Right atrium auricular region (tissue), 2 donors: Measurements from ENCODE around the gene MS4A4A. TPM values are rescaled to one million over a fixed set of nuclear protein-coding genes. Genes with fewer than 3 reads are reported as not detected.

ENCODE experiments used
- DNase-seq: peaks from one replicate; pipeline ENCODE4 v3.0.0-alpha.2; 2019; ENCODE audit warnings: low spot score
- H3K27ac ChIP-seq, 2 donors: fragments of 200-600 bp; sonication (generic); 1 replicate in 1 of 2; 2 replicates in 1 of 2; pipeline ENCODE4 v1.5.1; 2016 to 2019
- H3K27me3 ChIP-seq, 2 donors: fragments of 200-600 bp; sonication (generic); one replicate each; pipeline versions ENCODE4 v1.5.1 to v1.6.0; 2017 to 2019
- H3K36me3 ChIP-seq: fragments of 200-600 bp; sonication (generic); one replicate; pipeline ENCODE4 v1.5.1; 2016
- H3K4me1 ChIP-seq, 2 donors: fragments of 200-600 bp; sonication (generic); one replicate each; pipeline versions ENCODE4 v1.5.1 to v1.6.0; 2017 to 2019
- H3K4me3 ChIP-seq, 2 donors: fragments of 200-600 bp; sonication (generic); 1 replicate in 1 of 2; 2 replicates in 1 of 2; pipeline ENCODE4 v1.5.1; 2017 to 2019; ENCODE audit warnings: mild to moderate bottlenecking in 1 of 2, moderate library complexity in 1 of 2
- H3K9me3 ChIP-seq, 2 donors: fragments of 200-600 bp; sonication (generic); one replicate each; pipeline ENCODE4 v1.5.1; 2019
- total RNA-seq, 2 donors: library from RNA; depleted of rRNA; stranded (reverse); fragments of >200 nt; gene quantifications; one replicate each; pipeline ENCODE4 v1.1.0, GENCODE V29; 2016
- TF ChIP-seq, protein P1 (sequence below), 2 donors: fragments of 200-600 bp; sonication (generic); IDR thresholded peaks; one replicate each; pipeline ENCODE4 v1.5.1; 2019; ENCODE audit warnings: antibody characterized with exemption in 2 of 2

MS4A4A gene
- total RNA-seq, 2 donors from 2014 or later: 7.8 to 11.6 TPM

DNA sequence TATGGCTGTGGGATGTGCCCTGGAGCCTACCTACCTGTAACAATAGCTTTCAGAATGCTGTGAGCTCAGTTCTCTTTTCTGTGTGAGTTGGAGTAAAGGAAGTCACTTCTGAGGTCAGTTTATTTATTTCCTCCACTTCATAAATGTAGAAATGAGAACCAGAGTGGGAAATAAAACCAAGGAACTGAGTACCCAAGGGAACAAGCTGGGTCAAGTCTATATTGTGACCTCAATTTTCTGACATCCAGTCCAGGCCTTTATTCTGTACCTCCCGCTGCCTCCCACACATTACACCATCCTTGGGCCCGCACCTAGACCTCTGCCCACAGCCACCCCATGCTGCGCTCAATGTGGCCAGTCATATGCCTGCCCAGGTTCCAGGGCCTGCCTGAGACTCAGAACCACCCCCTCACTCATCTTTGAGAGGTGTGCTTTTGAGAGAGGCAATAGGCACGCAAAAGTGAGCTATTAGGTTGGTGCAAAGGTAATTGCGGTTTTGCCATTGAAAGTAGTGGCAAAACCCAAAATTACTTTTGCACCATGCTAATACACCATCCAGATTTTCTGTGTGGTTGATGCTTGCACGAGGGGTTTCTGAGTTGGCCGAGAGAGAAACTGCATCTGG lies 56.4 kb downstream of the MS4A4A start:
- DNase-seq: no peak
- H3K9me3 ChIP-seq: no peaks in the 10 kb centered on the region
- TF ChIP-seq, protein P1, sequence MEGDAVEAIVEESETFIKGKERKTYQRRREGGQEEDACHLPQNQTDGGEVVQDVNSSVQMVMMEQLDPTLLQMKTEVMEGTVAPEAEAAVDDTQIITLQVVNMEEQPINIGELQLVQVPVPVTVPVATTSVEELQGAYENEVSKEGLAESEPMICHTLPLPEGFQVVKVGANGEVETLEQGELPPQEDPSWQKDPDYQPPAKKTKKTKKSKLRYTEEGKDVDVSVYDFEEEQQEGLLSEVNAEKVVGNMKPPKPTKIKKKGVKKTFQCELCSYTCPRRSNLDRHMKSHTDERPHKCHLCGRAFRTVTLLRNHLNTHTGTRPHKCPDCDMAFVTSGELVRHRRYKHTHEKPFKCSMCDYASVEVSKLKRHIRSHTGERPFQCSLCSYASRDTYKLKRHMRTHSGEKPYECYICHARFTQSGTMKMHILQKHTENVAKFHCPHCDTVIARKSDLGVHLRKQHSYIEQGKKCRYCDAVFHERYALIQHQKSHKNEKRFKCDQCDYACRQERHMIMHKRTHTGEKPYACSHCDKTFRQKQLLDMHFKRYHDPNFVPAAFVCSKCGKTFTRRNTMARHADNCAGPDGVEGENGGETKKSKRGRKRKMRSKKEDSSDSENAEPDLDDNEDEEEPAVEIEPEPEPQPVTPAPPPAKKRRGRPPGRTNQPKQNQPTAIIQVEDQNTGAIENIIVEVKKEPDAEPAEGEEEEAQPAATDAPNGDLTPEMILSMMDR (IDR thresholded peaks at IDR 0.05): no peak
- no peak overlapping the region for H3K27ac ChIP-seq
- no peaks in the 10 kb centered on the region for H3K36me3 ChIP-seq
- H3K27me3 ChIP-seq: no peaks in the 10 kb centered on the region
- no peak overlapping the region for H3K4me3 ChIP-seq
- H3K4me1 ChIP-seq: no peaks in the 10 kb centered on the region

DNA sequence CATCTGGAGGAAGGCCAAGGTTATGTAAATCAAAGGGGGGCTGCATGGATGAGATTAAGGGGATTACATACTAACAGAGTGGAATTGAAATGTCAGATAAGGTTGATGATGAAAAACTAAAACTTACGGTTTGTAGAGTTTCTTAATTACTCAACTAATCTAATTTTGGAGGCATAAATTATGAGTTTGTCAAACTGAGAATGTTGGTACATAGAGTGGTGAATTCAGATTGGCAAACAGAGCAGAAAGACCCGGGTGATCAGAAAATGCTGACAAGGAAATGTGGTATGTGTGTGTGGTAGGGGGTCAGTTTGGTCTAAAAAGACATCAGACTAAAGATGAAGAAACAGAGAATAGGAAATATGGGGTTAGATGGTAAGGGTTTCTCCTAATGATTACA lies 57.6 kb downstream of the MS4A4A start:
- Histone ChIP-seq H3K27ac (no peak overlapping the region), H3K27me3 (no peaks in the 10 kb centered on the region), H3K9me3 (no peaks in the 10 kb centered on the region), H3K4me3 (no peak overlapping the region), H3K4me1 (no peaks in the 10 kb centered on the region), H3K36me3 (no peaks in the 10 kb centered on the region)
- no peak for DNase-seq
- TF ChIP-seq, protein P1 (IDR thresholded peaks at IDR 0.05): no peak

DNA sequence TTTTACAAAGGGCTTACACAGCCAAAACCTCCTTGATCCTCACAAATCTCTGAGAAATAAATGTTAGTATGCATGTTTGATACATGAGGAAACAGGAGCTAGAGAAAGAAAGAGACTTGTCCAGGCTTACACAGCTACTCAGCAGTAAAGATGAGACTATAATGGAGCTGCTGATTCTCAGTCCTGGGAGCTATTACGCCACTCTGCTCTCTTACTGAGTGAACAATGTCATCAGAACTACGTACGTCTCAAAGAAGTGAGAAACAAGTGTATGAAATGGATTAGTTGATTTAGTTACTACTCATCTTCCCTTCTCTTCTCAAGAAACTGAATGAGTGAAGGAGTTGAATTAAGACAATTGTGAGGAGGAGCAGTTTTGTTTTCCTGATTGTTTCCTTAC lies 58.9 kb downstream of the MS4A4A start:
- Histone ChIP-seq H3K27me3 (no peaks in the 10 kb centered on the region), H3K27ac (no peak overlapping the region), H3K4me3 (no peak overlapping the region), H3K9me3 (no peaks in the 10 kb centered on the region), H3K36me3 (no peaks in the 10 kb centered on the region), H3K4me1 (no peaks in the 10 kb centered on the region)
- DNase-seq: no peak
- TF ChIP-seq, protein P1 (IDR thresholded peaks at IDR 0.05): no peak

DNA sequence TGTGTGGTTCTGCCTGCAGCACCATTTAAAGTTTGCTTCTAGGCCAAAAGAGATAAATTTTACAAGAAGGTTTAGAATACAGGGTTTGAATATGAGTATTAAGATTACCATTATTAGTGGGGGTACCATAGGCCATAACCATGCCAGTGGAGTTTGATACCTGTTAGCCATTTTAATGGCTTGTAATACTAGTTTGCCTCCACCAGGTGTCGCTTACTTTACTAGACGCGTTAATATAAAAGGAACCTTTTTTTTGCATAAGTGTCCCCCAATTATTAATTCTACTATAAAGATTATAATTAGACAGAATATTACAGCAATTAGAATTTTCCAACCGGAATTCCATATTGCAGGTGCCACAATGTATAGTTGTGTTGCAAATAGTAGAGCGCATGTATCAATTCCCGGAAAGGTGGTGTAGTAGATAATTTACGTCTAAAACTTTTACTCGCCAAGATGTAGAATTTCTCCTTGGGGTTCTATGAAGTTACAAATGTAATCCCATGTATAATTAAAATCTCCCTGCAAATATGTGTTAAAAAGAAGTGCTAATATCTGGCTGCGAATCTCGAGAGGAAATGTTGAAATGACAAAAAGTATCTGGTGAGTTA lies 62.7 kb downstream of the MS4A4A start:
- no peaks in the 10 kb centered on the region for H3K9me3 ChIP-seq
- no peak overlapping the region for H3K27ac ChIP-seq
- H3K4me3 ChIP-seq: no peak overlapping the region
- no peaks in the 10 kb centered on the region for H3K36me3 ChIP-seq
- H3K27me3 ChIP-seq: no peaks in the 10 kb centered on the region
- no peaks in the 10 kb centered on the region for H3K4me1 ChIP-seq
- no peak for DNase-seq
- TF ChIP-seq, protein P1 (IDR thresholded peaks at IDR 0.05): peak in 1 of 2 donors; percentile 53

DNA sequence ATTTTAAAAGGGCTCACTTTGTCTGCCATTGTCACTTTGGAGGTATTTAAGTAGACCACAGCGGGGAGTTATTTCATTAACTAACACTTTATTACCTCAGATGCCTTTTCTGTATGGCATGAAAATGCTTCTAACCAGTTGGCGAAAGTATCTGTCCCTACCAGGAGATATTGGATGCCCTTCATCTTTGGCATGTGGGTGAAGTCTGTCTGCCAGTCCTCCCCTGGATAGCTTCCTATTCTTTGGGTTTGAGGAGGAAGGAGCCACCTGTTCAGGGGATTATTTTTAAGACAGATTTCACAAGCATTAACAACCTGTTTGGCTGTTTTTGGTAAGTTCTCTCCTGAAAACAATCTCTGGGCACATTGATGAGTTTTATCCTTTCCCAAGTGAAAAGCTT lies 63.7 kb downstream of the MS4A4A start:
- TF ChIP-seq, protein P1 (IDR thresholded peaks at IDR 0.05): no peak
- Histone ChIP-seq H3K9me3 (no peaks in the 10 kb centered on the region), H3K27me3 (no peaks in the 10 kb centered on the region), H3K27ac (no peak overlapping the region), H3K36me3 (no peaks in the 10 kb centered on the region), H3K4me1 (no peaks in the 10 kb centered on the region), H3K4me3 (no peak overlapping the region)
- DNase-seq: no peak

DNA sequence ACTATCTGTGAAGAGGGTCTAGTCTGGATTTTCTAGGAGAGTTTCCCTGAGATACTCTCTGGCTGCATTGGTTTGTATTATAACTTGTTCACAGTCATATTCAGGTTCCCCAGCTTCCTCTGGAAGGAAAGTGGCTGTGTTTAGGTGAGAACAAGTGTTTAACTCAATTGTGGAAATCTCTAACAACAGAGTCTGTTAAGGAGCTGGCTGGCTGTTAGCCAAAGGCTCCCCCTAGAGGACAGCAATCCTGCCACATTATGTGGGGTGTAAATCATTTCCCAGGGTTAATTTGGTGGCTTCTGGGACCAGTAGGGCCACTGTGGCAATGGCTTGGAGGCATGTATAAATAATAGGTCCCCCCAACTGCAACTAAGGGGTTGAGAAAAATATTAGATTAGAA lies 65.0 kb downstream of the MS4A4A start:
- no peaks in the 10 kb centered on the region for H3K4me1 ChIP-seq
- no peak for DNase-seq
- H3K27me3 ChIP-seq: no peaks in the 10 kb centered on the region
- no peaks in the 10 kb centered on the region for H3K36me3 ChIP-seq
- TF ChIP-seq, protein P1 (IDR thresholded peaks at IDR 0.05): no peak
- H3K27ac ChIP-seq: no peak overlapping the region
- no peak overlapping the region for H3K4me3 ChIP-seq
- H3K9me3 ChIP-seq: no peaks in the 10 kb centered on the region
